GM15510 (cell line): Measurements from ENCODE around the gene FOXN3.

Source experiments
- POLR2A ChIP-seq: IDR thresholded peaks from 3 replicates; pipeline ENCODE4 v1.6.1; 2011; ENCODE audit warnings: borderline replicate concordance; ENCODE audit not compliant: insufficient read length; ENCODE audit errors: extremely low read depth

FOXN3 gene

GRCh38 chr14:89352976-89353765 lies 63.9 kb downstream of the FOXN3 start:
- TF ChIP-seq POLR2A = no peak

GRCh38 chr14:89351516-89352404 lies 65.3 kb downstream of the FOXN3 start:
- no peak for TF ChIP-seq POLR2A

GRCh38 chr14:89351221-89351515 lies 65.9 kb downstream of the FOXN3 start:
- TF ChIP-seq POLR2A = no peak

GRCh38 chr14:89350152-89350551 lies 66.9 kb downstream of the FOXN3 start:
- TF ChIP-seq POLR2A = no peak

GRCh38 chr14:89349171-89350008 lies 67.6 kb downstream of the FOXN3 start:
- no peak for TF ChIP-seq POLR2A

- no peak for TF ChIP-seq POLR2A
These were observed 68.3 kb downstream of the FOXN3 start for GRCh38 chr14:89348722-89349121.

GRCh38 chr14:89347885-89348284 lies 69.1 kb downstream of the FOXN3 start:
- no peak for TF ChIP-seq POLR2A

GRCh38 chr14:89344920-89345254 lies 72.1 kb downstream of the FOXN3 start:
- no peak for TF ChIP-seq POLR2A

GRCh38 chr14:89343356-89343755 lies 73.7 kb downstream of the FOXN3 start:
- TF ChIP-seq POLR2A = no peak

GRCh38 chr14:89342049-89342448 lies 75.0 kb downstream of the FOXN3 start:
- no peak for TF ChIP-seq POLR2A

GRCh38 chr14:89340200-89341181 lies 76.5 kb downstream of the FOXN3 start:
- TF ChIP-seq POLR2A = no peak

- TF ChIP-seq POLR2A = no peak
These were observed 77.5 kb downstream of the FOXN3 start for GRCh38 chr14:89339579-89339978.

- TF ChIP-seq POLR2A = no peak
These were observed 77.9 kb downstream of the FOXN3 start for GRCh38 chr14:89339158-89339557.

- no peak for TF ChIP-seq POLR2A
These were observed 80.7 kb downstream of the FOXN3 start for GRCh38 chr14:89336338-89336737.
